Measurements from ENCODE around the gene BACH2.

- TF ChIP-seq CTCF (IDR thresholded peaks at IDR 0.05; ENCODE audit: insufficient read depth, low read length, poor library complexity, severe bottlenecking) (no peak), EZH2phosphoT487 (conservative IDR thresholded peaks at IDR 0.05; ENCODE audit: low read length) (no peak)
Measured at GRCh38 chr6:90295854-90296340, 746 bp downstream of the BACH2 start.
